Prostate gland (tissue), 2 donors: ENCODE data around the gene IFNGR1.

Source experiments
- POLR2AphosphoS5 ChIP-seq: sonication (generic); formaldehyde crosslinking; IDR thresholded peaks from one replicate; pipeline ENCODE4 v1.6.1; 2017; ENCODE audit warnings: antibody characterized with exemption
- TF ChIP-seq, protein P1 (sequence below), 4 experiments: fragments of 200-600 bp in 2 of 4; fragments of 450-650 bp in 2 of 4; sonication (generic) in 2 of 4; IDR thresholded peaks; 1 replicate in 3 of 4; 2 replicates in 1 of 4; pipeline ENCODE4 v1.5.1; 2016 to 2019; ENCODE audit warnings: antibody characterized with exemption in 4 of 4, mild to moderate bottlenecking in 2 of 4, moderate library complexity in 2 of 4

- TF ChIP-seq, protein P1, sequence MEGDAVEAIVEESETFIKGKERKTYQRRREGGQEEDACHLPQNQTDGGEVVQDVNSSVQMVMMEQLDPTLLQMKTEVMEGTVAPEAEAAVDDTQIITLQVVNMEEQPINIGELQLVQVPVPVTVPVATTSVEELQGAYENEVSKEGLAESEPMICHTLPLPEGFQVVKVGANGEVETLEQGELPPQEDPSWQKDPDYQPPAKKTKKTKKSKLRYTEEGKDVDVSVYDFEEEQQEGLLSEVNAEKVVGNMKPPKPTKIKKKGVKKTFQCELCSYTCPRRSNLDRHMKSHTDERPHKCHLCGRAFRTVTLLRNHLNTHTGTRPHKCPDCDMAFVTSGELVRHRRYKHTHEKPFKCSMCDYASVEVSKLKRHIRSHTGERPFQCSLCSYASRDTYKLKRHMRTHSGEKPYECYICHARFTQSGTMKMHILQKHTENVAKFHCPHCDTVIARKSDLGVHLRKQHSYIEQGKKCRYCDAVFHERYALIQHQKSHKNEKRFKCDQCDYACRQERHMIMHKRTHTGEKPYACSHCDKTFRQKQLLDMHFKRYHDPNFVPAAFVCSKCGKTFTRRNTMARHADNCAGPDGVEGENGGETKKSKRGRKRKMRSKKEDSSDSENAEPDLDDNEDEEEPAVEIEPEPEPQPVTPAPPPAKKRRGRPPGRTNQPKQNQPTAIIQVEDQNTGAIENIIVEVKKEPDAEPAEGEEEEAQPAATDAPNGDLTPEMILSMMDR (IDR thresholded peaks at IDR 0.05) = no peak
- no peak for TF ChIP-seq POLR2AphosphoS5
Measured at GRCh38 chr6:137163732-137164318, 55.4 kb downstream of the IFNGR1 start.
